22Rv1 (cell line): ENCODE results near the gene ACTR3C.

Experiments
- H3K27ac ChIP-seq: fragments of 450-650 bp; 2 replicates; pipeline ENCODE4 v1.5.1; 2017
- ZFX ChIP-seq: fragments of 450-650 bp; IDR thresholded peaks from 2 replicates; pipeline ENCODE4 v1.6.1; 2017; ENCODE audit warnings: antibody characterized with exemption, borderline replicate concordance
- TF ChIP-seq, protein P1 (sequence below): fragments of 450-650 bp; IDR thresholded peaks from 2 replicates; pipeline ENCODE4 v1.5.1; 2017; ENCODE audit warnings: mild to moderate bottlenecking

The ACTR3C gene

DNA sequence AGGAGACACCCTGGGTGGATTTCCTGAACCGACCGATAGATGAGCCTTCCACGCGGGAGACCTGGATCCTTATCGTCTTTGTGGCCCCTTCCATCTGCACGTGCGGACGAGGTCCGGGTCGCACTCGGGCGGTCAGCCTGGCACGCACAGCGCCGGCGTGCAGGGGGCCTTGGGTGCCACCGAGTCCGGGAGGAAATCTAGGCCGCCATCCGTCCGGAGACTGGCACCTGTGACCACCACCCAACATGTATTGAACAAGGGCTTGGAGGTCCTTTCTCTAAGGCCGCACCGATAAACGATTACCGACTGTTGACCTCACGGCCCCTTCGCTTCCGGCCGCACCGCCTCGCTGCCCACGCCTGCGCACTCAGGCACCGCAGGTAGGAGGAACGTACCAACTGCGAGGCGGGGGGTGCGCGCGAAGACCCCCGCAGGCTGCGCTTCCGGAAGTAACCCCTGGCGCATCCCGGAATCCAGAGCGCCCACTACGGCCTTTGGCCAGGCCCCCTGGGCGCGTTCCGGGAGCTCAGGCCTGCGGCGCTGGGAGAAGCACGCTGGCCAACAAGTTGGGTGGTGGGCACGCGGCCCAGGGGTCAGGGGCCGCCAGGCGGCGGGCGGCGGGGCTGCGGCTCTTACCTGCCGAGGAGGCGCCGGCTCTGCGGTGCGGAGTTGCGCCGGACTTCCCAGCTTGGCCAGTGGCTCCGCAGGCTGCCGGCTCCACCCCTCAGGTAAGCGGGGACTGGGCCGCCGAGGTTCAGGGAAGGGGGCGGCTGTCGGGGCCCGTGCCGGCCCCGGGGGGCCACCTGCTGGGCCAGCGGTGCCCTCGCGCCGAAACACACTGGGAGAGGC is at the start of gene ACTR3C, which contains the start of gene LRRC61:
Gene ACTR3C, minus strand, starts transcription at position 713 of the 849 bp plus-strand sequence. CDS start 28,249 bp downstream, outside the sequence.
Gene LRRC61, plus strand, starts transcription at position 523 of the 849 bp plus-strand sequence. CDS start 13,507 bp downstream, outside the sequence.
- TF ChIP-seq, protein P1, sequence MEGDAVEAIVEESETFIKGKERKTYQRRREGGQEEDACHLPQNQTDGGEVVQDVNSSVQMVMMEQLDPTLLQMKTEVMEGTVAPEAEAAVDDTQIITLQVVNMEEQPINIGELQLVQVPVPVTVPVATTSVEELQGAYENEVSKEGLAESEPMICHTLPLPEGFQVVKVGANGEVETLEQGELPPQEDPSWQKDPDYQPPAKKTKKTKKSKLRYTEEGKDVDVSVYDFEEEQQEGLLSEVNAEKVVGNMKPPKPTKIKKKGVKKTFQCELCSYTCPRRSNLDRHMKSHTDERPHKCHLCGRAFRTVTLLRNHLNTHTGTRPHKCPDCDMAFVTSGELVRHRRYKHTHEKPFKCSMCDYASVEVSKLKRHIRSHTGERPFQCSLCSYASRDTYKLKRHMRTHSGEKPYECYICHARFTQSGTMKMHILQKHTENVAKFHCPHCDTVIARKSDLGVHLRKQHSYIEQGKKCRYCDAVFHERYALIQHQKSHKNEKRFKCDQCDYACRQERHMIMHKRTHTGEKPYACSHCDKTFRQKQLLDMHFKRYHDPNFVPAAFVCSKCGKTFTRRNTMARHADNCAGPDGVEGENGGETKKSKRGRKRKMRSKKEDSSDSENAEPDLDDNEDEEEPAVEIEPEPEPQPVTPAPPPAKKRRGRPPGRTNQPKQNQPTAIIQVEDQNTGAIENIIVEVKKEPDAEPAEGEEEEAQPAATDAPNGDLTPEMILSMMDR: peak; percentile 48
- TF ChIP-seq ZFX: no peak
- H3K27ac ChIP-seq: peak within 1 kb of the TSS; percentile 91

GRCh38 chr7:150372271-150373048 is 49.1 kb upstream of the ACTR3C start:
- no peak for TF ChIP-seq ZFX
- TF ChIP-seq, protein P1: no peak
- peak overlapping the region; percentile 98 for H3K27ac ChIP-seq

- peak overlapping the region; percentile 98 for H3K27ac ChIP-seq
- TF ChIP-seq, protein P1: no peak
- TF ChIP-seq ZFX: no peak
These were observed 48.6 kb upstream of the ACTR3C start for GRCh38 chr7:150371996-150372270.

- H3K27ac ChIP-seq: peak overlapping the region; percentile 98
- TF ChIP-seq, protein P1: no peak
- TF ChIP-seq ZFX: no peak
These were observed 48.0 kb upstream of the ACTR3C start for GRCh38 chr7:150371131-150371995.

DNA sequence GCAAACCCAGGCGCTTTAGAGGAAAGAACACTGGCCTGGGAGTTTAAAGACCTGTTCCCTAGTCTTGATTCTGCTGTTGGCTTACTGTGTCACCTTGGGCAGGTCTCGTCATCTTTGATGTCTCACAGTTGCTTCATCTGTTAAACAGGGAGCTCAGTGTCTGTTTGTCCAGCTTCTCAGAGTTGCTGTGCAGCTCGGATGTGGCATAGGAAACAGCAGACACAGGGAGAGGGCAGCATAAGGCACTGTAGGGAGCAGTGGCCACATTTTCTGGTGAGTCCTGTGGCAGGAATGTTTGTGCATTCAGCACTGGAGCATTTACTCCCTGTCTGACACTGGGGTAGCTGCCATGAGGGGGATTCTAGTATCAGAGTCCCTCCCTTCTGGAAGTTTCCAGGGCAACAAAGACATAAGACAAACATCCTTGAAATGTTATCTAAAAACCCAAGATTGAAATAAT is 47.3 kb upstream of the ACTR3C start:
- H3K27ac ChIP-seq: peak overlapping the region; percentile 98
- no peak for TF ChIP-seq ZFX
- TF ChIP-seq, protein P1: no peak

DNA sequence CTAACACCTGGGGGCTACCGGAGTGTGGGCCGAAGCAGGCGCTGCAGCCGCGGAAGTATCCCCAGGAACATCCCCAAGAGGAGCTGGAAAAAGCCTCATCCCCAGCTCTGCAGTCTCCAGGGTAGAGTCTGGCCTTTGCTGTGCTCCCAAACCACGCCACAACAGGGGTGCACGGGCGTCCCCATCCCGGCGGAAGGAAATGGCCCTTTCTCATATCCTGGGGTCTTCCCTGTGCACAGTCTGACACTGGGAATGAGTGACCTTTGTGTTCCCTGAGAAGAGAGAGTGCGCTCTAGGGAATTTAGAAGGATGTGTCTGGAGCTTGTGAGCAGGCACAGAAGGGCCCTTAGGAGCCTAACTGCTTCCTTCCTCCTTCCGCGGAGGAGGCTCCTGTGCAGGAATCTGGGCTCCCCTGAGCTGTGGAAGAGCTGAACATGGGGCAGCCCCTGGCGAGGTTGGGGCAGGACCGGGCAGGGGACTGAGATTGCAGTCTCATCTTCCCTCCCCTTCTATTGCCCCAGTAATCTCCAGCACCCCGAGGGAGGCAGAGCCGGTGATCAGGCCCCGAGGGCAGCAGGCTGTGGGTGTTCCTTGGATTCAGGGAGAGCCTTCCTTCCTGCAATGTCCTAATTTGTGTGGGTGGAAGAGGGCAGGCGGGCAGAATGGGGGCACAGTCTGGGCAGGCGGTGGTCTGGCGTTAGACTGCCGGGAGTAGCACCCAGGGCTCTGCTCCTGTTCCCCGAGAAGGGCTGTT is 46.6 kb upstream of the ACTR3C start:
- TF ChIP-seq, protein P1: no peak
- TF ChIP-seq ZFX: no peak
- peak overlapping the region; percentile 98 for H3K27ac ChIP-seq
